Mesenteric fat pad (tissue), 1 donor: ENCODE measurements around the gene DUOX2. TPM values are rescaled to one million over a fixed set of nuclear protein-coding genes. Genes with fewer than 3 reads are reported as not detected.
"Not testable (repeated sequence)": the region's sequence is repeated elsewhere in the genome, so short reads cannot be mapped to it uniquely, and the experiment has no call there.

Experiments
- DNase-seq: peaks from one replicate; pipeline ENCODE4 v3.0.0-alpha.2; 2020; ENCODE audit warnings: low spot score
- total RNA-seq: library from RNA; stranded (reverse); fragmentation: NEBNext Ultra II Directional; extraction: Animal tissue kit (Norgen Biotek cat#: 25700); gene quantifications from one replicate; pipeline ENCODE4 v1.2.1, GENCODE V29; 2021
- donor health status: DM: yes; HTN: yes; CAD: no.

The DUOX2 gene
- total RNA-seq, 1 donor from 2014 or later: 0.80 TPM

GRCh38 chr15:45077391-45077790, 36.6 kb downstream of the DUOX2 start:
- not testable (repeated sequence) for DNase-seq

- not testable (repeated sequence) for DNase-seq
Observed at GRCh38 chr15:45075440-45076320, 38.3 kb downstream of the DUOX2 start.

GRCh38 chr15:45073602-45074001, 40.4 kb downstream of the DUOX2 start:
- DNase-seq: not testable (repeated sequence)

GRCh38 chr15:45069942-45070360, 44.0 kb downstream of the DUOX2 start:
- DNase-seq: not testable (repeated sequence)

GRCh38 chr15:45064386-45064785, 49.6 kb downstream of the DUOX2 start:
- no peak for DNase-seq

GRCh38 chr15:45062301-45062700, 51.7 kb downstream of the DUOX2 start:
- not testable (repeated sequence) for DNase-seq

GRCh38 chr15:45058690-45059675, 55.0 kb downstream of the DUOX2 start:
- DNase-seq: not testable (repeated sequence)

- not testable (repeated sequence) for DNase-seq
Observed at GRCh38 chr15:45052676-45053075, 61.3 kb downstream of the DUOX2 start.

- DNase-seq: no peak
Observed at GRCh38 chr15:45050587-45050986, 63.4 kb downstream of the DUOX2 start.

GRCh38 chr15:45048794-45049631, 65.0 kb downstream of the DUOX2 start:
- no peak for DNase-seq

GRCh38 chr15:45048449-45048793, 65.6 kb downstream of the DUOX2 start:
- not testable (repeated sequence) for DNase-seq

- DNase-seq: not testable (repeated sequence)
Observed at GRCh38 chr15:45044270-45044669, 69.7 kb downstream of the DUOX2 start.

GRCh38 chr15:45042859-45043258, 71.1 kb downstream of the DUOX2 start:
- DNase-seq: not testable (repeated sequence)

Other genes with a start within 250 kb of the DUOX2 start
- not detected for gene TERB2, start 157.5 kb downstream of the DUOX2 start, total RNA-seq
- 7.4 TPM for gene SORD, start 91.0 kb downstream of the DUOX2 start, total RNA-seq
- gene DUOXA2, start 154 bp upstream of the DUOX2 start, total RNA-seq: not detected
- 1.8 TPM for gene DUOXA1, start 15.7 kb upstream of the DUOX2 start, total RNA-seq
- gene DUOX1, start 15.8 kb upstream of the DUOX2 start, total RNA-seq: 2.5 TPM
- 3.8 TPM for gene SHF, start 73.8 kb upstream of the DUOX2 start, total RNA-seq
- not detected for gene SLC28A2, start 138.1 kb upstream of the DUOX2 start, total RNA-seq